ENCODE results near the gene ERMARD.

The ERMARD gene

DNA sequence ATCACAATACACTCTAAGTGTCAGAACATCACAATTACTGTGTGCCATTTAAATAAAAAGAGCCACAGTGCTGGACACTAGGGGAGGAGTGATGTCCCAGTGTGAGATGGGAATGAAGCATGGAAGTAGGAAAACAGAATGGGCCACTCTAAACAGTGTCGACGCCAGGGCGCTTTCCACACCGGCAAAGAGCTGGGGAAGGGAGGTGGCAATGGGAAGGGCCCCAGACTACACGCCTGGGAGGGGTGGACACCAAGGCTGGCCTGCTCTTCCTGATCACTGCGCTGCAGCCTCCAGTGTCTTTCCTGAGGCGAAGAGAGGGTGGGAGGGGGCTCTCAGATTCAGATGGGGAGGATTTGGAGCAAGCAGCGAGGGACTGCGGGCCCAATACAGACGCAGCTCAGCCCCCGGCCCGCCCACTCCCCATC, 75.9 kb downstream of the ERMARD start:
- DNase-seq = no peak

DNA sequence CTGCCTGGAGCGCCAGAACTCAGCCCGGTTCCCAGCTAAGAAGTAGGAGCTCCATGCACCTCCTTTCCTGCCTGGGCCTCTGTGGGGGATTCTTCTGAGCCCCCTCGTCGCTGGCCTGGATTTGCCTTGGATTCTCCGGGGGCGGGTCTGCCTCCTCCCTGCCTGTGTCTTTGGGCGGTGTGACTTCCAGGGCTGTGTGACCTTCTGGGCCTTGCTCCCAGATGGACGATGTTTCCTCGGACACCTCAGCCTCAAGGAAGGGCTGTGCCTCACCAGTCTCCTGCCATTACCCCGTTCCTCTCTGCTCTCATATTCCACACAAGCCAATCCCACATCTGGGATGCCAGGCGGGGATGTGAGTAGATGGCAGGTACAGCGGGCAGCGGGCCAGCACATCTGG, 76.8 kb downstream of the ERMARD start:
- no peak for DNase-seq

DNA sequence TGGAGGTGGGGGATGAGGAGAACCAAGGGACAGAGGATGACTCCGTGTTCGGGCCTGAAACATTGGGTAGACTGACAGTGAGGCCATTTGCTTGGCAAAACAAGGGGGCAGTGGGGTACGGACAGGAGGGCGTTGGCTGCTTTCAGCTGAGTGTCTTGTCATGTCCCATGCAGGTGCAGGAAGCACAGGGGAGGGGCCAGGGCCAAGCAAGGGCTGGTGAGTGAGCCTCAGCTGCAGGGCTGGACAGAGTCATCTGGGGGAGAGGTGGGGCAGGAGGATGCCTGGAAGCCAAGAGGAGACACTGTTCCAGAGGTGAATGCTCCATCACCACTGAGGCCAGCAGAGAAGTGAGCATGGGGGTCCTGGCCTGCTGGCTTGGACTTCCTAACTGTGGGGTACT, 78.4 kb downstream of the ERMARD start:
- DNase-seq = no peak

DNA sequence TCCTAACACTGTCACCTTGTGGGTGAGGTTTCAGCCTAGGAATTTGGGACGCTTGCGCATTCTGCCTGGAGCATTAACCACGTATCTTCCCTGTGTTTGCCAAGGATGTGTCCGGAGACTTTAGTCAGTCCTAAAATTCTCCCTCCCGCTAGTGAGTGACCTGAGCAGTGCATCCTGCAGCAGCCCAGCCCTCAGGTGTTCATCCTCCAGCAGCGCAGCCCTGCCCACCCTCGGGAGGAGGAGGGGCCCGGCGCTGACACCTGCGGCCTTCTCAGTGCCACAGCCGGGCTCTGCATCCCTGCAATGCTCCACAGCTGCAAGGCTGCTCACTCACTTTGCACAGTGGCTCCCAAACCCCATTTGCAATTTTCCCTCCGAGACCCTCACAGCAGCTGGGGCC, 79.5 kb downstream of the ERMARD start:
- no peak for DNase-seq
